HL-60 (cell line): ENCODE results near the gene CCDC85A.

Experiments
- DNase-seq, 2 experiments: peaks; one replicate each; pipeline ENCODE4 v3.0.0-alpha.2; 2010 to 2020; ENCODE audit warnings: low read depth in 1 of 2, low spot score in 1 of 2
- H3K27ac ChIP-seq: fragments of 250-450 bp; sonication (Bioruptor Pico); replicated peaks from 2 replicates; pipeline ENCODE4 v1.5.1; 2020; ENCODE audit warnings: mild to moderate bottlenecking, moderate library complexity
- H3K27me3 ChIP-seq: fragments of 250-450 bp; sonication (Bioruptor Pico); 2 replicates; pipeline ENCODE4 v1.5.1; 2021; ENCODE audit warnings: mild to moderate bottlenecking, moderate library complexity; ENCODE audit not compliant: insufficient read depth, poor library complexity, severe bottlenecking
- H3K4me3 ChIP-seq: replicated peaks from 2 replicates; pipeline ENCODE4 v1.5.1; 2011; ENCODE audit warnings: mild to moderate bottlenecking, control low read depth, low read length; ENCODE audit not compliant: insufficient read depth
- GABPA ChIP-seq: IDR thresholded peaks from 2 replicates; pipeline ENCODE4 v1.6.1; 2012; ENCODE audit warnings: low read depth
- POLR2AphosphoS5 ChIP-seq: IDR thresholded peaks from 2 replicates; pipeline ENCODE4 v1.6.1; 2012; ENCODE audit warnings: low read depth
- SPI1 ChIP-seq: IDR thresholded peaks from 2 replicates; pipeline ENCODE4 v1.6.1; 2012; ENCODE audit warnings: low read depth, mild to moderate bottlenecking, borderline replicate concordance
- TF ChIP-seq, protein P1 (sequence below): IDR thresholded peaks from 2 replicates; pipeline ENCODE4 v1.6.1; 2012; ENCODE audit warnings: low read depth; ENCODE audit not compliant: insufficient replicate concordance
- TF ChIP-seq, protein P2 (sequence below): IDR thresholded peaks from one replicate; pipeline ENCODE4 v1.5.1; 2011; ENCODE audit warnings: low read length, control low read depth, inconsistent platforms; ENCODE audit not compliant: insufficient read depth

CCDC85A gene

DNA sequence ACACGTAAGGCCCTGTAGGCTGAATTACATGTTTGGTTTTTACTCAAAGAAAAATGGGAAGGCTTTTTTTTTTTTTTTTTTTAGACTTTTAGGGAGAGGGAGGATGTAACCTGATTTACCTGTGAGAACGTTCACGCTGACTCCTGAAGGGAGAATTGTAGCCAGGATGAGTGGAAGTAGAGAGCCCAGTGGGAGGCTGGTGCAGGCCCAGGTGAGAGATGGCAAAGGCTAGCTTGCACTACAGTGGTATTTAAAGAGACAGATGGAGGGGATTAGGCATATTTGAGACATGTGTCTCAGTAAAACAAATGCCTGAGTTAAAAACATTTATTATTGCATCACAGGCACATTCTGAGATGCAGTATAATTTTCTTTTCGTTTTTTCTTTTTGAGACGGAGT lies 107.9 kb downstream of the CCDC85A start:
- H3K27me3 ChIP-seq = no peaks in the 10 kb centered on the region
- H3K4me3 ChIP-seq = no peak overlapping the region
- H3K27ac ChIP-seq = no peak overlapping the region
- DNase-seq = no peak
- TF ChIP-seq GABPA = no peak
- no peak for TF ChIP-seq POLR2AphosphoS5
- TF ChIP-seq, protein P1, sequence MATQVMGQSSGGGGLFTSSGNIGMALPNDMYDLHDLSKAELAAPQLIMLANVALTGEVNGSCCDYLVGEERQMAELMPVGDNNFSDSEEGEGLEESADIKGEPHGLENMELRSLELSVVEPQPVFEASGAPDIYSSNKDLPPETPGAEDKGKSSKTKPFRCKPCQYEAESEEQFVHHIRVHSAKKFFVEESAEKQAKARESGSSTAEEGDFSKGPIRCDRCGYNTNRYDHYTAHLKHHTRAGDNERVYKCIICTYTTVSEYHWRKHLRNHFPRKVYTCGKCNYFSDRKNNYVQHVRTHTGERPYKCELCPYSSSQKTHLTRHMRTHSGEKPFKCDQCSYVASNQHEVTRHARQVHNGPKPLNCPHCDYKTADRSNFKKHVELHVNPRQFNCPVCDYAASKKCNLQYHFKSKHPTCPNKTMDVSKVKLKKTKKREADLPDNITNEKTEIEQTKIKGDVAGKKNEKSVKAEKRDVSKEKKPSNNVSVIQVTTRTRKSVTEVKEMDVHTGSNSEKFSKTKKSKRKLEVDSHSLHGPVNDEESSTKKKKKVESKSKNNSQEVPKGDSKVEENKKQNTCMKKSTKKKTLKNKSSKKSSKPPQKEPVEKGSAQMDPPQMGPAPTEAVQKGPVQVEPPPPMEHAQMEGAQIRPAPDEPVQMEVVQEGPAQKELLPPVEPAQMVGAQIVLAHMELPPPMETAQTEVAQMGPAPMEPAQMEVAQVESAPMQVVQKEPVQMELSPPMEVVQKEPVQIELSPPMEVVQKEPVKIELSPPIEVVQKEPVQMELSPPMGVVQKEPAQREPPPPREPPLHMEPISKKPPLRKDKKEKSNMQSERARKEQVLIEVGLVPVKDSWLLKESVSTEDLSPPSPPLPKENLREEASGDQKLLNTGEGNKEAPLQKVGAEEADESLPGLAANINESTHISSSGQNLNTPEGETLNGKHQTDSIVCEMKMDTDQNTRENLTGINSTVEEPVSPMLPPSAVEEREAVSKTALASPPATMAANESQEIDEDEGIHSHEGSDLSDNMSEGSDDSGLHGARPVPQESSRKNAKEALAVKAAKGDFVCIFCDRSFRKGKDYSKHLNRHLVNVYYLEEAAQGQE = no peak
- TF ChIP-seq SPI1 = no peak

DNA sequence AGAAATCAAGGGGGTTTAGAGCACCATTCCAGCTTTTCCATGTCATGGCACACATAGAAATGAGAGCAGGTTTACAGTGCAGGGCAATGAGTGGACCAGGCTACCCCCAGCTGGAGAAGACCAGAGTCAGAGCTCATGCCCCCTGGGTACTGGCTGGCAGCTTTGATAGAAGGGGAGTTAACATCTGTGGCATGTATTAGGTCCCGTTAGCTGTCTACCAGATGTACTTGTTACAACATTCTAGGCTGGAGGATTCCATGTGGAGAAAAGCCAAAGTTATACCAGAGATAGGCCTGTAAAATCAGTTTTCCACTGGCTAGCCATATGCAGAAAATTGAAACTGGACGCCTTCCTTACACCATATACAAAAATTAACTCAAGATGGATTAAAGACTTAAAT lies 109.2 kb downstream of the CCDC85A start:
- TF ChIP-seq SPI1 (no peak), GABPA (no peak), POLR2AphosphoS5 (no peak)
- TF ChIP-seq, protein P1 = no peak
- TF ChIP-seq, protein P2, sequence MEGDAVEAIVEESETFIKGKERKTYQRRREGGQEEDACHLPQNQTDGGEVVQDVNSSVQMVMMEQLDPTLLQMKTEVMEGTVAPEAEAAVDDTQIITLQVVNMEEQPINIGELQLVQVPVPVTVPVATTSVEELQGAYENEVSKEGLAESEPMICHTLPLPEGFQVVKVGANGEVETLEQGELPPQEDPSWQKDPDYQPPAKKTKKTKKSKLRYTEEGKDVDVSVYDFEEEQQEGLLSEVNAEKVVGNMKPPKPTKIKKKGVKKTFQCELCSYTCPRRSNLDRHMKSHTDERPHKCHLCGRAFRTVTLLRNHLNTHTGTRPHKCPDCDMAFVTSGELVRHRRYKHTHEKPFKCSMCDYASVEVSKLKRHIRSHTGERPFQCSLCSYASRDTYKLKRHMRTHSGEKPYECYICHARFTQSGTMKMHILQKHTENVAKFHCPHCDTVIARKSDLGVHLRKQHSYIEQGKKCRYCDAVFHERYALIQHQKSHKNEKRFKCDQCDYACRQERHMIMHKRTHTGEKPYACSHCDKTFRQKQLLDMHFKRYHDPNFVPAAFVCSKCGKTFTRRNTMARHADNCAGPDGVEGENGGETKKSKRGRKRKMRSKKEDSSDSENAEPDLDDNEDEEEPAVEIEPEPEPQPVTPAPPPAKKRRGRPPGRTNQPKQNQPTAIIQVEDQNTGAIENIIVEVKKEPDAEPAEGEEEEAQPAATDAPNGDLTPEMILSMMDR = no peak
- Histone ChIP-seq H3K4me3 (no peak overlapping the region), H3K27me3 (no peaks in the 10 kb centered on the region), H3K27ac (no peak overlapping the region)
- no peak for DNase-seq

DNA sequence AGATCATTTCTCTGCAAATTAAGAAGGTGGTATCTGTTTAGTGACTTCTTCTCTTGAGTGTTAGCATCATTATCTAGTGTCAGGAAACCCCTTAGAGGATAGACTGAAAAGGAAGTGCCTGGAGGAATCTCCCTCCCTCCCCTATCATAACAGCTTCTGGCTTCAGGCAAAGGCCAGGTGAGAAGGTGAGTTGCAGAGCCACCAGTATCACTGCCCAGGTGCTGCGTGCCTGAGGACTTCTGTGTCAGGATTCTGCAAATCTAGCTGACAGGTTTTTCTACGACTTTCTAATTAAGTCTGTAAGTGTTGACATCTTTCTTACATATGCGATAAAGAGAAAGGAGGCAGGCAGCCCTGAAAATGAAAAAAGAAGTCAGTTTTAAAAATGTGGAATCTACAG lies 111.9 kb downstream of the CCDC85A start:
- no peak overlapping the region for H3K4me3 ChIP-seq
- H3K27me3 ChIP-seq = no peaks in the 10 kb centered on the region
- TF ChIP-seq, protein P2 = no peak
- TF ChIP-seq, protein P1 = no peak
- TF ChIP-seq GABPA = no peak
- TF ChIP-seq POLR2AphosphoS5 = no peak
- TF ChIP-seq SPI1 = no peak
- DNase-seq = no peak
- no peak overlapping the region for H3K27ac ChIP-seq

DNA sequence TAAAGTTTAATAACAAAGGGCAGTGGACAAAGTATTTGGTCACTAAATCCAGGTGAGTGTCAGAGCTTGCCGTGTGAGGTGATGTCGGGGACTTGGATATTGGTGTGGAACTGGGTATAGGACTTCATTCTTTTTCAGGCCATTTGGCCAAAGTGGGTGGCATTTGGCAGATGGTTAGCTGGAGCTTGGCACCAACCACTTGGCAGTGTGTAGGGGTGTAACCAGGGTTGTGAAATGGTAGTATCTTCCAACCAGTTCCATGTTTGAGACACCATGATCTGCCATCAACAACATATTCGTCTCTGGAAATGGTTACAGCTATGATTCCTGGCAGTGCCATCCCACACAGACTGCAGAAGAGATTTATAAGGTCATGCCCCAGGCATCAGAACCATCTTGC lies 113.9 kb downstream of the CCDC85A start:
- Histone ChIP-seq H3K27me3 (no peaks in the 10 kb centered on the region), H3K4me3 (no peak overlapping the region), H3K27ac (no peak overlapping the region)
- no peak for DNase-seq
- TF ChIP-seq POLR2AphosphoS5 (no peak), SPI1 (no peak), GABPA (no peak)
- TF ChIP-seq, protein P1 = no peak
- TF ChIP-seq, protein P2 = no peak
